K562 (cell line): ENCODE results near the gene IRF6. TPM values are rescaled to one million over a fixed set of nuclear protein-coding genes. Genes with fewer than 3 reads are reported as not detected.

ENCODE experiments used
- ASH1L ChIP-seq: fragments of 450-650 bp; IDR thresholded peaks from 2 replicates; pipeline ENCODE4 v1.6.1; 2018; ENCODE audit warnings: borderline replicate concordance, mild to moderate bottlenecking, low read depth; ENCODE audit not compliant: partially characterized antibody
- ATF3 ChIP-seq, 2 experiments: fragments of 450-650 bp in 1 of 2; sonication (generic) in 1 of 2; formaldehyde crosslinking in 1 of 2; IDR thresholded peaks in 1 of 2; conservative IDR thresholded peaks in 1 of 2; 2 replicates each; pipeline versions ENCODE4 v1.6.1 to v1.8.1; 2016 to 2023; ENCODE audit warnings: mild to moderate bottlenecking in 2 of 2, moderate library complexity in 2 of 2, inconsistent platforms in 1 of 2, missing genetic modification reagents in 1 of 2
- BDP1 ChIP-seq: IDR thresholded peaks from 3 replicates; pipeline ENCODE4 v1.6.1; 2011; ENCODE audit not compliant: insufficient read length, insufficient read depth
- CHAMP1 ChIP-seq: fragments of 450-650 bp; IDR thresholded peaks from 2 replicates; pipeline ENCODE4 v1.6.1; 2016; ENCODE audit warnings: mild to moderate bottlenecking
- HEY1 ChIP-seq: fragments of 250-450 bp; sonication (Bioruptor Pico); IDR thresholded peaks from 2 replicates; pipeline ENCODE4 v1.5.0; 2020; ENCODE audit warnings: mild to moderate bottlenecking, moderate library complexity, borderline replicate concordance
- IRF2 ChIP-seq: sonication (generic); formaldehyde crosslinking; IDR thresholded peaks from 2 replicates; pipeline ENCODE4 v1.8.1; 2022; ENCODE audit warnings: mild to moderate bottlenecking, missing genetic modification reagents
- IRF9 ChIP-seq: fragments of 450-650 bp; IDR thresholded peaks from 2 replicates; pipeline ENCODE4 v1.6.1; 2016; ENCODE audit warnings: missing biosample characterization, missing genetic modification characterization
- JUND ChIP-seq, 2 experiments: IDR thresholded peaks; 2 replicates in 1 of 2; 3 replicates in 1 of 2; pipeline ENCODE4 v1.6.1; 2011; ENCODE audit warnings: borderline replicate concordance in 2 of 2, low read depth in 2 of 2, low read length in 2 of 2, improper control_type of control experiment in 1 of 2, missing biosample characterization in 1 of 2, missing genetic modification characterization in 1 of 2, missing genetic modification reagents in 1 of 2
- SMC3 ChIP-seq: conservative IDR thresholded peaks from 2 replicates; pipeline ENCODE4 v1.6.1; 2011; ENCODE audit warnings: low read depth, low read length, improper control_type of control experiment; ENCODE audit not compliant: insufficient read depth
- SRF ChIP-seq, 2 experiments: fragments of 250-450, 450-650 bp in 1 of 2; sonication (Bioruptor Pico) in 1 of 2; sonication (generic) in 1 of 2; formaldehyde crosslinking; IDR thresholded peaks; 2 replicates each; pipeline versions ENCODE4 v1.5.0 to v1.5.1; 2020 to 2022; ENCODE audit warnings: mild to moderate bottlenecking in 1 of 2, missing genetic modification reagents in 1 of 2
- XRCC5 ChIP-seq: fragments of 200-400 bp; formaldehyde crosslinking; IDR thresholded peaks from 2 replicates; pipeline ENCODE4 v1.6.1; 2017; ENCODE audit warnings: low read depth, mild to moderate bottlenecking, low read length
- ZBTB11 ChIP-seq, 3 experiments: fragments of 200-800 bp in 1 of 3; fragments of 250-450 bp in 1 of 3; fragments of 450-650 bp in 1 of 3; sonication (Bioruptor Pico) in 1 of 3; sonication (Bioruptor generic) in 1 of 3; formaldehyde crosslinking in 1 of 3; IDR thresholded peaks; 2 replicates each; pipeline versions ENCODE4 v1.6.1 to v1.8.0; 2016 to 2022; ENCODE audit warnings: mild to moderate bottlenecking in 2 of 3, missing genetic modification characterization in 2 of 3, missing compliant biosample characterization in 1 of 3, moderate library complexity in 1 of 3
- ZNF282 ChIP-seq: sonication (generic); formaldehyde crosslinking; IDR thresholded peaks from 2 replicates; pipeline ENCODE4 v1.8.1; 2023; ENCODE audit warnings: missing genetic modification reagents
- ZNF316 ChIP-seq: fragments of 450-650 bp; IDR thresholded peaks from 2 replicates; pipeline ENCODE4 v1.6.1; 2016
- ZNF408 ChIP-seq: fragments of 250-450 bp; sonication (Bioruptor Pico); IDR thresholded peaks from 2 replicates; pipeline ENCODE4 v1.4.0; 2020; ENCODE audit warnings: low read depth, mild to moderate bottlenecking, moderate library complexity
- ZNF655 ChIP-seq: fragments of 250-450 bp; sonication (Bioruptor Pico); IDR thresholded peaks from 2 replicates; pipeline ENCODE4 v1.5.0; 2021
- polyA plus RNA-seq, 8 experiments: library from polyadenylated mRNA; depleted of rRNA in 4 of 8; stranded (reverse) in 5 of 8; unstranded in 3 of 8; fragments of >200 nt; fragmentation: Nextera tagmentation in 2 of 8; fragmentation: Illumina TruSeq in 1 of 8; extraction: Ambion mirVana in 2 of 8; extraction: Trizol in 1 of 8; gene quantifications; 2 replicates each; pipeline versions ENCODE4 v1.2.1 to v1.2.3, GENCODE V29; 2011 to 2014; ENCODE audit warnings: inconsistent platforms in 1 of 8, missing spikeins in 1 of 8
- total RNA-seq, 7 experiments: library from RNA; depleted of rRNA in 6 of 7; stranded (reverse); fragments of >200 nt in 6 of 7; fragmentation: Illumina TruSeq in 2 of 7; extraction: Trizol in 2 of 7; gene quantifications; 2 replicates each; pipeline versions ENCODE4 v1.2.1 to v1.2.3, GENCODE V29; 2011 to 2021; ENCODE audit warnings: low replicate concordance in 1 of 7

Gene IRF6
- total and polyA plus RNA-seq, 9 of the 15 experiments (the other 6 are each of a cell fraction or from before 2014, with no cell fraction given), result 0.03 to 0.65 (median 0.17) TPM

GRCh38 chr1:209747580-209748262, 58.2 kb downstream of the IRF6 start (continued):
- TF ChIP-seq ZBTB11 (CRISPR knock-in tag; IDR thresholded peaks at IDR 0.05) (no peak), ATF3 (IDR thresholded peaks at IDR 0.05) (peak; percentile 95), ATF3 (CRISPR knock-in tag; conservative IDR thresholded peaks at IDR 0.05) (peak; percentile 97), IRF9 (tag) (no peak), ASH1L (no peak), SRF (CRISPR knock-in tag; IDR thresholded peaks at IDR 0.05) (peak in 1 of 2 experiments; percentile 85; a peak in 1 of 4 replicates), HEY1 (CRISPR knock-in tag) (no peak), CHAMP1 (no peak), ZNF282 (CRISPR knock-in tag) (no peak), ZNF655 (CRISPR knock-in tag) (no peak), XRCC5 (peak; percentile 98), IRF2 (CRISPR knock-in tag) (no peak), ZNF408 (CRISPR knock-in tag) (no peak), JUND (IDR thresholded peaks at IDR 0.05; ENCODE audit: borderline replicate concordance, low read depth, low read length) (peak; percentile 98), JUND (tag; IDR thresholded peaks at IDR 0.05; ENCODE audit: borderline replicate concordance, low read depth, low read length) (peak; percentile 97; the same call in 2 of the 3 replicates), ZNF316 (no peak), SMC3 (peak; percentile 76), BDP1 (no peak)
